H9 (cell line): ENCODE results near the gene PIP4K2A. TPM values are rescaled to one million over a fixed set of nuclear protein-coding genes. Genes with fewer than 3 reads are reported as not detected.

Experiments used
- DNase-seq: peaks from one replicate; pipeline ENCODE4 v3.0.0-alpha.2; 2017
- H2AFZ ChIP-seq: one replicate; pipeline ENCODE4 v1.6.1; 2013; ENCODE audit warnings: mild to moderate bottlenecking, low read length, control low read depth, moderate library complexity
- H2AK5ac ChIP-seq: 2 replicates; pipeline ENCODE4 v1.6.1; 2013; ENCODE audit warnings: low read length, control low read depth, mixed read lengths; ENCODE audit not compliant: insufficient read length
- H2BK120ac ChIP-seq: one replicate; pipeline ENCODE4 v1.6.1; 2013; ENCODE audit warnings: low read depth, mild to moderate bottlenecking, low read length, control low read depth, inconsistent platforms; ENCODE audit not compliant: poor library complexity, severe bottlenecking
- H2BK12ac ChIP-seq: 2 replicates; pipeline ENCODE4 v1.6.1; 2013; ENCODE audit warnings: low read length, control low read depth, mixed read lengths, low read depth; ENCODE audit not compliant: insufficient read length
- H2BK15ac ChIP-seq: 2 replicates; pipeline ENCODE4 v1.6.1; 2013; ENCODE audit warnings: low read depth, low read length, control low read depth
- H2BK20ac ChIP-seq: one replicate; pipeline ENCODE4 v1.6.1; 2013; ENCODE audit warnings: low read depth, mild to moderate bottlenecking, low read length, control low read depth, inconsistent platforms; ENCODE audit not compliant: poor library complexity, severe bottlenecking
- H2BK5ac ChIP-seq: 2 replicates; pipeline ENCODE4 v1.6.1; 2013; ENCODE audit warnings: low read length, control low read depth, mixed read lengths; ENCODE audit not compliant: insufficient read length
- H3K14ac ChIP-seq: 2 replicates; pipeline ENCODE4 v1.6.1; 2013; ENCODE audit warnings: low read length, control low read depth; ENCODE audit not compliant: insufficient read depth
- H3K18ac ChIP-seq: 2 replicates; pipeline ENCODE4 v1.6.1; 2013; ENCODE audit warnings: low read depth, mild to moderate bottlenecking, mixed read lengths, low read length, control low read depth; ENCODE audit not compliant: insufficient read length
- H3K23ac ChIP-seq: 2 replicates; pipeline ENCODE4 v1.6.1; 2013; ENCODE audit warnings: low read length, control low read depth, mixed read lengths, low read depth; ENCODE audit not compliant: insufficient read length
- H3K23me2 ChIP-seq: 2 replicates; pipeline ENCODE4 v1.6.1; 2013; ENCODE audit warnings: low read depth, mild to moderate bottlenecking, mixed read lengths, low read length, control low read depth; ENCODE audit not compliant: insufficient read length, poor library complexity, severe bottlenecking
- H3K27ac ChIP-seq: 2 replicates; pipeline ENCODE4 v1.5.1; 2013; ENCODE audit warnings: low read length, control low read depth, mixed read lengths, low read depth; ENCODE audit not compliant: insufficient read length
- H3K27me3 ChIP-seq: 2 replicates; pipeline ENCODE4 v1.6.1; 2013; ENCODE audit warnings: low read length, control low read depth, inconsistent platforms; ENCODE audit not compliant: insufficient read depth
- H3K4ac ChIP-seq: 2 replicates; pipeline ENCODE4 v1.6.1; 2013; ENCODE audit warnings: low read depth, mild to moderate bottlenecking, control low read depth, inconsistent platforms, low read length, moderate library complexity
- H3K4me1 ChIP-seq: 2 replicates; pipeline ENCODE4 v1.6.1; 2013; ENCODE audit warnings: low read length, control low read depth, inconsistent platforms; ENCODE audit not compliant: insufficient read depth
- H3K4me2 ChIP-seq: 2 replicates; pipeline ENCODE4 v1.6.1; 2013; ENCODE audit warnings: low read length, control low read depth, mixed read lengths; ENCODE audit not compliant: insufficient read length, insufficient read depth
- H3K56ac ChIP-seq: 2 replicates; pipeline ENCODE4 v1.6.1; 2013; ENCODE audit warnings: low read depth, mild to moderate bottlenecking, mixed read lengths, low read length, control low read depth; ENCODE audit not compliant: insufficient read length
- H3K79me1 ChIP-seq: 2 replicates; pipeline ENCODE4 v1.6.1; 2013; ENCODE audit warnings: low read depth, mild to moderate bottlenecking, moderate library complexity, low read length, control low read depth, inconsistent platforms; ENCODE audit not compliant: insufficient read depth, poor library complexity, severe bottlenecking
- H3K79me2 ChIP-seq: 2 replicates; pipeline ENCODE4 v1.6.1; 2013; ENCODE audit warnings: low read length, control low read depth, inconsistent platforms; ENCODE audit not compliant: insufficient read depth
- H3K9ac ChIP-seq: 2 replicates; pipeline ENCODE4 v1.6.1; 2013; ENCODE audit warnings: low read length, control low read depth, mixed read lengths; ENCODE audit not compliant: insufficient read length; ENCODE audit errors: extremely low read depth
- H3K9me3 ChIP-seq: one replicate; pipeline ENCODE4 v1.6.1; 2013; ENCODE audit warnings: low read depth, low read length, inconsistent platforms; ENCODE audit not compliant: control insufficient read depth
- H3T11ph ChIP-seq: one replicate; pipeline ENCODE4 v1.6.1; 2013; ENCODE audit warnings: mild to moderate bottlenecking, low read length, control low read depth, inconsistent platforms
- H4K20me1 ChIP-seq: one replicate; pipeline ENCODE4 v1.6.1; 2013; ENCODE audit not compliant: control insufficient read depth, insufficient read length, insufficient read depth
- H4K5ac ChIP-seq: 2 replicates; pipeline ENCODE4 v1.6.1; 2013; ENCODE audit warnings: low read depth, mild to moderate bottlenecking, mixed read lengths, low read length, control low read depth; ENCODE audit not compliant: insufficient read length
- H4K8ac ChIP-seq: replicated peaks from 2 replicates; pipeline ENCODE4 v1.6.1; 2013; ENCODE audit warnings: low read length, control low read depth, mixed read lengths, low read depth; ENCODE audit not compliant: insufficient read length
- H4K91ac ChIP-seq: 2 replicates; pipeline ENCODE4 v1.6.1; 2013; ENCODE audit warnings: low read depth, mild to moderate bottlenecking, moderate library complexity, mixed read lengths, low read length, control low read depth; ENCODE audit not compliant: insufficient read length
- H3K27ac Mint-ChIP-seq, 3 experiments: 2 replicates in 2 of 3; 3 replicates in 1 of 3; pipeline ENCODE4 v1.8.0; 2020 to 2021; ENCODE audit warnings: mixed read lengths in 3 of 3, mild to moderate bottlenecking in 1 of 3, moderate library complexity in 1 of 3
- H3K27me3 Mint-ChIP-seq: 2 replicates; pipeline ENCODE4 v1.8.0; 2021; ENCODE audit warnings: low read depth, mild to moderate bottlenecking, moderate library complexity, mixed read lengths
- H3K36me3 Mint-ChIP-seq, 3 experiments: 2 replicates in 2 of 3; 3 replicates in 1 of 3; pipeline ENCODE4 v1.8.0; 2020 to 2021; ENCODE audit warnings: low read depth in 3 of 3, mixed read lengths in 3 of 3; ENCODE audit not compliant: insufficient read depth in 1 of 3
- H3K4me1 Mint-ChIP-seq, 2 experiments: 2 replicates each; pipeline ENCODE4 v1.8.0; 2020; ENCODE audit warnings: mixed read lengths in 2 of 2
- H3K4me3 Mint-ChIP-seq, 2 experiments: 2 replicates in 1 of 2; 3 replicates in 1 of 2; pipeline ENCODE4 v1.8.0; 2020 to 2021; ENCODE audit warnings: mild to moderate bottlenecking in 2 of 2, mixed read lengths in 2 of 2, moderate library complexity in 1 of 2
- H3K9me3 Mint-ChIP-seq, 2 experiments: 2 replicates in 1 of 2; 3 replicates in 1 of 2; pipeline ENCODE4 v1.8.0; 2020; ENCODE audit warnings: mild to moderate bottlenecking in 2 of 2, mixed read lengths in 2 of 2, moderate library complexity in 1 of 2
- CTCF ChIP-seq: fragments of 200-600 bp; sonication (generic); conservative IDR thresholded peaks from 3 replicates; pipeline ENCODE4 v1.8.0; 2021; ENCODE audit warnings: antibody characterized with exemption, mild to moderate bottlenecking
- WGBS: extraction: QIAGEN DNeasy Blood & Tissue Kit; methylation state at CpG from one replicate; pipeline ENCODE4 v1.1.7; 2013; ENCODE audit warnings: missing lambda C conversion rate, low lambda C conversion rate, mixed read lengths; ENCODE audit not compliant: insufficient read length; ENCODE audit errors: extremely low coverage; 5-methylcytosine and 5-hydroxymethylcytosine counted together
- total RNA-seq: library from RNA; stranded (reverse); gene quantifications from 2 replicates; pipeline ENCODE4 v1.2.1, GENCODE V29; 2021

The PIP4K2A gene
- total RNA-seq, 1 experiment from 2014 or later, result 33.6 TPM

- Mint-ChIP-seq H3K4me1 (no peaks in the 10 kb centered on the region), H3K36me3 (peaks cover 32 to 55% (median 48%) of the 10 kb centered on the region in 3 experiments), H3K4me3 (no peak overlapping the region), H3K27ac (no peak overlapping the region), H3K9me3 (no peaks in the 10 kb centered on the region), H3K27me3 (no peaks in the 10 kb centered on the region)
- Histone ChIP-seq H3K79me2 (no peaks in the 10 kb centered on the region), H2BK15ac (no peak overlapping the region), H2BK5ac (no peak overlapping the region), H3K18ac (no peak overlapping the region), H3K9me3 (no peaks in the 10 kb centered on the region), H4K5ac (no peak overlapping the region), H2BK120ac (no peak overlapping the region), H3K79me1 (no peaks in the 10 kb centered on the region), H3K4me2 (no peak overlapping the region), H2AFZ (no peak overlapping the region), H3K56ac (no peak overlapping the region), H3T11ph (no peak overlapping the region), H3K14ac (no peak overlapping the region), H3K27me3 (no peaks in the 10 kb centered on the region), H4K20me1 (no peaks in the 10 kb centered on the region), H3K4me1 (no peaks in the 10 kb centered on the region), H2BK20ac (no peak overlapping the region), H4K91ac (no peak overlapping the region), H4K8ac (no peak overlapping the region), H3K4ac (no peak overlapping the region), H2AK5ac (no peak overlapping the region), H3K9ac (no peak overlapping the region), H3K27ac (no peak overlapping the region), H3K23ac (no peak overlapping the region), H2BK12ac (no peak overlapping the region), H3K23me2 (no peaks in the 10 kb centered on the region)
- WGBS, result no CpG with 5 or more reads among the region's 6 CpGs
- no peak for DNase-seq
- no peak for TF ChIP-seq CTCF
These were observed 176.6 kb downstream of the PIP4K2A start for GRCh38 chr10:22537810-22538209.
